ENCODE measurements around the gene XXYLT1.

DNA sequence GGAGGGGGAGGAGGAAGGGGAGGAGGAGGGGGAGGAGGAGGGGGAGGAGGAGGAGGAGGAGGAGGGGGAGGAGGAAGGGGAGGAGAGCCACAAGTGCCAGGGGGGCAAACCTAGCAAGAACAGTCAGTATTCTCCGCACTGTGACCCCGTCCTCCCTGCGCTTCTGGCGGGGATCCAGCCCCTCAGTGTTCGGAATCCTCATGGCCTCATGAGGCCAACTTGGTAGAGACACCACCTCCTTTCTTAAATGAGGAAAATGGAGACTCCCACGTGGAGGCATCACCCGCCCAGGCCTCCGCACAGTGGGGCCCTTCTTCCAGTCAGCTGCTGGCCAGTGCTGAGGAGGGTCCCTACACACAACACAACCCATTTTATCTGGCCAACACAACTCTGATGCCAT, 163.4 kb downstream of the XXYLT1 start:
- TF ChIP-seq ZC3H10 (CRISPR knock-in tag; IDR thresholded peaks at IDR 0.05) (no peak), TSHZ2 (CRISPR knock-in tag; IDR thresholded peaks at IDR 0.05) (no peak), RARB (CRISPR knock-in tag; IDR thresholded peaks at IDR 0.05) (no peak), PATZ1 (CRISPR knock-in tag; IDR thresholded peaks at IDR 0.05; ENCODE audit: borderline replicate concordance) (no peak), BACH2 (CRISPR knock-in tag; IDR thresholded peaks at IDR 0.05; ENCODE audit: borderline replicate concordance) (no peak), ZNF70 (CRISPR knock-in tag; IDR thresholded peaks at IDR 0.05) (no peak), ARNTL (CRISPR knock-in tag; IDR thresholded peaks at IDR 0.05; ENCODE audit: borderline replicate concordance, low read depth) (no peak)
